ENCODE data around the gene PPA1. TPM values are rescaled to one million over a fixed set of nuclear protein-coding genes. Genes with fewer than 3 reads are reported as not detected.
A peak's percentile ranks its signal among the peaks of the same experiment; 100 is the strongest.

Gene PPA1
- total RNA-seq, 2 experiments from 2014 or later = 357 to 368 TPM

GRCh38 chr10:70269741-70270140 is 36.5 kb upstream of the PPA1 start:
- no peak overlapping the region for H3K4me3 Mint-ChIP-seq
- POLR2A ChIA-PET = interaction anchor here (1.1 kb wide), 1 partner anchor 45 kb away, joined by 3 read pairs; no protein-coding TSS in a partner anchor
- intact Hi-C loops (cut with micrococcal nuclease) = no loop called here
- ATAC-seq = no peak
- no peak for TF ChIP-seq CTCF (IDR thresholded peaks at IDR 0.05)
- no peaks in the 10 kb centered on the region for H3K27me3 Mint-ChIP-seq
- CTCF ChIA-PET = interaction anchor here (1.4 to 6.4 kb wide), 3 partner anchors 48 to 95 kb away, joined by 4 to 45 read pairs (median 12); no protein-coding TSS in a partner anchor
- H3K36me3 Mint-ChIP-seq (ENCODE audit: low read depth) = no peaks in the 10 kb centered on the region
- H3K9me3 Mint-ChIP-seq = no peaks in the 10 kb centered on the region
- DNase-seq = no peak
- H3K4me1 Mint-ChIP-seq (ENCODE audit: low read depth) = peaks cover 20% of the 10 kb centered on the region
- H3K27ac Mint-ChIP-seq = no peak overlapping the region

GRCh38 chr10:70268376-70268775 is 35.1 kb upstream of the PPA1 start:
- Mint-ChIP-seq H3K36me3 (ENCODE audit: low read depth) (no peaks in the 10 kb centered on the region), H3K4me1 (ENCODE audit: low read depth) (peaks cover 20% of the 10 kb centered on the region), H3K27ac (no peak overlapping the region), H3K4me3 (no peak overlapping the region), H3K9me3 (no peaks in the 10 kb centered on the region), H3K27me3 (peaks cover 2% of the 10 kb centered on the region)
- TF ChIP-seq CTCF (IDR thresholded peaks at IDR 0.05) = no peak
- ATAC-seq (no peak), DNase-seq (no peak)
- intact Hi-C loops (cut with micrococcal nuclease) = no loop called here
- POLR2A ChIA-PET = no interaction called here
- CTCF ChIA-PET = interaction anchor here (1.2 to 6.4 kb wide), 10 partner anchors 10 to 96 kb away, joined by 3 to 48 read pairs (median 8); no protein-coding TSS in a partner anchor

GRCh38 chr10:70267161-70267933 is 34.1 kb upstream of the PPA1 start:
- DNase-seq = peak; percentile 35
- Mint-ChIP-seq H3K4me1 (ENCODE audit: low read depth) (peaks cover 10% of the 10 kb centered on the region), H3K9me3 (no peaks in the 10 kb centered on the region), H3K36me3 (ENCODE audit: low read depth) (no peaks in the 10 kb centered on the region), H3K4me3 (no peak overlapping the region), H3K27me3 (peaks cover 2% of the 10 kb centered on the region), H3K27ac (peak overlapping the region; percentile 10)
- ChIA-PET POLR2A (no interaction called here), CTCF (interaction anchor here (0.8 to 5.1 kb wide), 13 partner anchors 8 to 152 kb away, joined by 3 to 48 read pairs (median 6); no protein-coding TSS in a partner anchor)
- intact Hi-C loops (cut with micrococcal nuclease) = no loop called here
- TF ChIP-seq CTCF (IDR thresholded peaks at IDR 0.05) = peak; percentile 46
- peak; percentile 28 for ATAC-seq

- H3K4me1 Mint-ChIP-seq (ENCODE audit: low read depth) = peaks cover 6% of the 10 kb centered on the region
- POLR2A ChIA-PET = interaction anchor here (0.7 kb wide), 1 partner anchor 51 kb away, joined by 3 read pairs; no protein-coding TSS in a partner anchor
- CTCF ChIA-PET = interaction anchor here (0.8 to 5.1 kb wide), 10 partner anchors 11 to 151 kb away, joined by 3 to 48 read pairs (median 6); no protein-coding TSS in a partner anchor
- intact Hi-C loops (cut with micrococcal nuclease) = no loop called here
- H3K27ac Mint-ChIP-seq = no peak overlapping the region
- no peaks in the 10 kb centered on the region for H3K36me3 Mint-ChIP-seq (ENCODE audit: low read depth)
- no peak for ATAC-seq
- peaks cover 2% of the 10 kb centered on the region for H3K27me3 Mint-ChIP-seq
- TF ChIP-seq CTCF (IDR thresholded peaks at IDR 0.05) = no peak
- H3K9me3 Mint-ChIP-seq = no peaks in the 10 kb centered on the region
- DNase-seq = no peak
- H3K4me3 Mint-ChIP-seq = no peak overlapping the region
Measured at GRCh38 chr10:70266701-70267100, 33.5 kb upstream of the PPA1 start.

DNA sequence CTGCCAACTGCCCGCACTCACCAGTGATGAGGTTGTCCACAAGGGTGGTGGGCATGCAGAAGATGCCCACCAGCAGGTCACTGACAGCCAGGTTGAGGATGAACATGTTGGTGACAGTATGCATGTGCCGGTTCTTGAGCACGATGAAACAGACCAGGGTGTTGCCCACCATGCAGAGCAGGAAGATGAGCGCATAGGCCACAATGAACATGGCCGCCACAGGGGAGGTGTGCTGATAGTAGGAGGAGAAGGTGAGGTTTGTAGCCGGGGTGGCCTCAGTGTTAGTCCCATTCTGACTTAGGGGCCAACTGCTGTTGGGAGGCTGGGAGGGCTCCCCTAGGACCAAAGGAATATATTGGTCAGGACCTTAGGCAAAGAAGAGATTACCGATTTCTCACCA is 32.8 kb upstream of the PPA1 start:
- ChIA-PET POLR2A (interaction anchor here (0.7 kb wide), 1 partner anchor 52 kb away, joined by 3 read pairs; no protein-coding TSS in a partner anchor), CTCF (interaction anchor here (1.2 to 5.1 kb wide), 10 partner anchors 10 to 99 kb away, joined by 3 to 48 read pairs (median 7); no protein-coding TSS in a partner anchor)
- H3K9me3 Mint-ChIP-seq = peaks cover 5% of the 10 kb centered on the region
- H3K4me1 Mint-ChIP-seq (ENCODE audit: low read depth) = peaks cover 6% of the 10 kb centered on the region
- H3K27me3 Mint-ChIP-seq = peaks cover 4% of the 10 kb centered on the region
- H3K4me3 Mint-ChIP-seq = no peak overlapping the region
- H3K36me3 Mint-ChIP-seq (ENCODE audit: low read depth) = no peaks in the 10 kb centered on the region
- ATAC-seq = no peak
- no peak for DNase-seq
- no peak overlapping the region for H3K27ac Mint-ChIP-seq
- intact Hi-C loops (cut with micrococcal nuclease) = no loop called here
- no peak for TF ChIP-seq CTCF (IDR thresholded peaks at IDR 0.05)

Data from activated CD8-positive, alpha-beta T cell treated with anti-CD3 and anti-CD28 coated beads for 36 hours (primary cell).